ENCODE measurements around the gene DDI1. TPM values are rescaled to one million over a fixed set of nuclear protein-coding genes. Genes with fewer than 3 reads are reported as not detected.

Gene DDI1
- total RNA-seq, 2 experiments from 2014 or later: not detected

DNA sequence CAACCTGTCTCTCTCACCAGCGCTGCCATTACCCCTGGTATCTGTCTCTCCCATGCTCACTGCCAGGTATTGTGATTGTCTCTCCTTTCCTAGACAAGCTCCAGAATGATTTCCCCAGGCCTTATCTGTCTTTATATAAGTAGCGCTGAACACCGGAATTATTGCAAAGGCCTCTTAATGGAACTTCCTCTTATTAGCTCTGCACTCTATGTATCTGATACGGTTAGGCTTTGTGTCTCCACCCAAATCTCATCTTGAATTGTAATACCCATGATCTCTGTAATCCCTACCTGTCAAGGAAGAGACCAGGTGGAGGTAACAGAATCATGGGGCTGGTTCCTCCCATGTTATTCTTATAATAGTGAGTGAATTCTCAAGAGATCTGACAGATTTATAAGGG lies 39.3 kb downstream of the DDI1 start:
- CTCF ChIA-PET: no interaction called here
- DNase-seq (no peak), ATAC-seq (no peak)
- no peaks in the 10 kb centered on the region for H3K27me3 Mint-ChIP-seq
- H3K4me1 Mint-ChIP-seq: no peaks in the 10 kb centered on the region
- no peak overlapping the region for H3K4me3 Mint-ChIP-seq
- H3K36me3 Mint-ChIP-seq: no peaks in the 10 kb centered on the region
- no peak overlapping the region for H3K27ac Mint-ChIP-seq
- H3K9me3 Mint-ChIP-seq (ENCODE audit: low read depth): no peaks in the 10 kb centered on the region

DNA sequence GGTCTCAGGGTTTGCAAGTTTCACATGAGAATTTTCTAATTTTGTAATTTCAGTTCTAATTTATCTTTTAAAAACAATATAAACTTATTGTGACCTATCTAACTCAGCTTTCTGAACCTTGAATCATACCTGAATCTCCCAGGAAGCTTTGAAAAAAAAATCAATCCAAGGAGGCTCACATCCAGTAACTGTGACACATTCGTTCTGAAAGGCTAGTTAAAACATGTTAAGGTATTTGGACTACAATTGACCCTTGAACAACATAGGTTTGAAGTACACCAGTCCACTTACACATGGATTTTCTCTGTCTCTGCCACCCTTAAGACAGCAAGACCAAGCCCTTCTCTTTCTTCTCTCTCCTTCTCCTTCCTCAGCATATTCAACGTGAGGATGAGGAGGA lies 40.0 kb downstream of the DDI1 start:
- no peaks in the 10 kb centered on the region for H3K27me3 Mint-ChIP-seq

DNA sequence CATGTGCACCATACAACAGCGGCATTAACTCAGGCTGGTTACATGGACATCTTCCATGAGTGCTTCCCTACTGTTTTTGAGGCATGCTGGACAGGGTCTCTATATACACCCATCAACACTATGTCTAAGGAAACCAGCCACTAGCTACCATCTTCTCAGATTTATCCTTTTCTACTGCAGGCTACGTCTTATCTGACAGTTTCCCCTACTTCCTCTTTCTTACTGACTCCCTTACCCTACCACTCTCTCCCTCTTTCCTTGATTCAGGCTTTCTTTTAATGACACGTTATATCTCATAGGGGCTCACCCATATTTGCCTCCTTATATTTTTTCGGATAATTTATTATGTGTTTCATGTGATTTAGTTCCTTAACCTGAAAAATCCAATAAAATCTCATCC lies 41.8 kb downstream of the DDI1 start:
- CTCF ChIA-PET: no interaction called here
- H3K4me3 Mint-ChIP-seq: no peak overlapping the region
- H3K36me3 Mint-ChIP-seq: no peaks in the 10 kb centered on the region
- ATAC-seq (no peak), DNase-seq (no peak)
- H3K9me3 Mint-ChIP-seq (ENCODE audit: low read depth): no peaks in the 10 kb centered on the region
- no peak overlapping the region for H3K27ac Mint-ChIP-seq
- H3K27me3 Mint-ChIP-seq: no peaks in the 10 kb centered on the region
- H3K4me1 Mint-ChIP-seq: no peaks in the 10 kb centered on the region

More for the DNA sequence above, 40.0 kb downstream of the DDI1 start:
- Mint-ChIP-seq H3K36me3 (no peaks in the 10 kb centered on the region), H3K4me3 (no peak overlapping the region), H3K27ac (no peak overlapping the region), H3K9me3 (ENCODE audit: low read depth) (no peaks in the 10 kb centered on the region), H3K4me1 (no peaks in the 10 kb centered on the region)
- no peak for DNase-seq
- CTCF ChIA-PET: no interaction called here
- no peak for ATAC-seq

DNA sequence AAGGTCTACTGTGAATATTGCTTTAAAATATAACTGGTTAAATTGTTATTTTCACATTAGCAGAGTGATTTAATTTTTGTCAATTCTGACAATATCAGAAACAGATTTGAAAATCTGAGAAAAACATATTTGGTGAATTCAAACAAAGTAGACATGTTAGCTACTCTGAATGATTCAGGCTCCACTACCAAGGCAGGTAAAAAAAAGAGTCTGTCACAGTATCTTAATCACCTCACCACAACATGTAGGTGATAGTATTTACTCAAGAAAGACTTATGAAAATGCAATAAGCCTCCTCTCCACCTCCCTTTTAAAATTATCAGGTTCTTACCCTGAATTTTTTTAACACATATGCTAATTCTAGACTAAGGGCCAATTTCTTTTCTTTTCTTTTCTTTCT lies 42.6 kb downstream of the DDI1 start:
- Mint-ChIP-seq H3K9me3 (ENCODE audit: low read depth) (no peaks in the 10 kb centered on the region), H3K27ac (no peak overlapping the region), H3K4me3 (no peak overlapping the region), H3K4me1 (no peaks in the 10 kb centered on the region), H3K36me3 (no peaks in the 10 kb centered on the region), H3K27me3 (no peaks in the 10 kb centered on the region)
- CTCF ChIA-PET: no interaction called here
- ATAC-seq (no peak), DNase-seq (no peak)

DNA sequence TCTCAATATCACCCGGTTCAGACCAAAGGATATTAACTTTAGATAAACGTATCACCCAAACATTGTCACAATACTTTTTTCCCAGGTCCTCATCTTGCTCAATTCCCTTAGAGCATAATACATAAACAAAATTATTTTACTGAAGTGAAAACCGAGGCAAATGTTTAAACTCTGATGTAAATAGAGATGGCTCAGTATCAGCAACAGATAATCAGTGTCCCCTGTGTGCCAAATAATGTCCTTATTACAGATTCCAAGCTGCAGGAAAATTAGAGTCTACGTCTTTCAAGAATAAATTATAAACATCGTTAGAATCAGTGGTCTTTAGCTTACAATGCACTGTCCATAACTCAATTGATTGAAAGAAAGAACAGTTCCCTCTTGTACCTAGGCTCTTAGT lies 50.2 kb downstream of the DDI1 start:
- CTCF ChIA-PET: no interaction called here
- H3K27ac Mint-ChIP-seq: no peak overlapping the region

More for the DNA sequence above, 50.2 kb downstream of the DDI1 start:
- H3K27me3 Mint-ChIP-seq: no peaks in the 10 kb centered on the region
- ATAC-seq (no peak), DNase-seq (no peak)
- H3K4me3 Mint-ChIP-seq: no peak overlapping the region
- H3K36me3 Mint-ChIP-seq: no peaks in the 10 kb centered on the region
- H3K9me3 Mint-ChIP-seq (ENCODE audit: low read depth): no peaks in the 10 kb centered on the region
- H3K4me1 Mint-ChIP-seq: no peaks in the 10 kb centered on the region

Other genes starting within 250 kb of the DDI1 start
- under 1 TPM; 0.12 to 0.15 TPM for gene PDGFD, start 127.5 kb downstream of the DDI1 start, total RNA-seq

Data from activated CD8-positive, alpha-beta memory T cell treated with anti-CD3 and anti-CD28 coated beads, Interleukin-2, amount 10 ng/mL, durations not matched to agents 7 days and 5 days (primary cell).